GM21367 (cell line): ENCODE data around the gene A1BG.

ENCODE experiments used
- ATAC-seq: cut with Tn5 transposase; IDR thresholded peaks from one replicate; pipeline ENCODE4 v1.9.1; 2021; ENCODE audit not compliant: unreplicated experiment

The A1BG gene

DNA sequence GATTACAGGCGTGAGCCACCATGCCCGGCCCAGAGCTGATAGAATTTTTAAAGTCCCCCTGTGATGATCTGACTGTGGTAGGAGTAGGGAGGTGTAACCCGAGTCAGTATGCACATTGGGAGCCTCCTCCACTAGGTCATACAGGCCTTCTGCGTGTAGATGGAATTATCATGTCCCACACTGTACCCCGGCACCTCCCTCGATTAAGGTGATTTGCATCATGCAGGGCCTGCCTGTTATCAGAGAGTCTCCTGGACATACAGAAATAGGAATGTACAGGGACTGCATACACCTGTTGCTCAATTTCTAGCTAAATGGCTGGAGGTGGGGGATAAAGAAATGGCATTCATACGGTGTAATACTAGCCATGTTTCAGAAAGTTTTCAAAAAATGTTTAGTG, 49.0 kb downstream of the A1BG start:
- no peak for ATAC-seq

DNA sequence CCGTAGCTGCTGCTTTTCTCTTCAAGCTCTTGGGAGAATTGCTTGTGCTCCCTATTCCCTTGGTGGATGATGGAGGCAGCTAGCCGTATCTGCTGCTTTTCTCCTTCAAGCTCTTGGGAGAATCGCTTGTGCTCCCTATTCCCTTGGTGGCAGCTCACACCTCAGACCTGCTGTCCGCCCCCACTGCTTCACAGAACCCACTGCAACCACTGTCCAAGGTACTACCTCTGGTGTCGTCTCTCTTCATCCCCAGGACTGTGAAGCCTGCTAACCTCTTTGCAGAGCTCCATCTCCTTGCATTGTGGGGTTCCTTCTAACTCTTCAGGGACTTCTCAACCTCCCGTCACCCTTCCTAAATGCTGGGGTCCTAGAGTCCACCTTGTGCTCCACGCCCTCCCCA, 52.7 kb downstream of the A1BG start:
- no peak for ATAC-seq

DNA sequence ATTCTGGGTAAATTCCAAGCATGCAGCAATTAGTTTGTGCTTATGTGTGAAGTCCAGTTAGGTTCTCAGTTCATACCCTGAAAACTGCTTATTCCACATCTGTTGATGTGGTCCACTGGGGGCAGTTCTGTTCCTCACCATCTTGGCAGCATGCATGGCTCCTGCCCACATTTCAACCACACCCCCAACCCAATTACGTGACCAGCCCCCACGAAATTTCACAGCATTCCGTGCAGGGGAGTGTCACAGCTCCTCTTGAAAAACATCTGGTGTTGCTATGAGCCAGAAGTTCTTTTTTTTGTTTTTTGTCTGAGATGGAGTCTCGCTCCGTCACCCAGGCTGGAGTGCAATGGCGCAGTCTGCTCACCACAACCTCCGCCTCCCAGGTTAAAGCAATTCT, 57.2 kb downstream of the A1BG start:
- no peak for ATAC-seq
